ENCODE data around the gene BAMBI.

The BAMBI gene

DNA sequence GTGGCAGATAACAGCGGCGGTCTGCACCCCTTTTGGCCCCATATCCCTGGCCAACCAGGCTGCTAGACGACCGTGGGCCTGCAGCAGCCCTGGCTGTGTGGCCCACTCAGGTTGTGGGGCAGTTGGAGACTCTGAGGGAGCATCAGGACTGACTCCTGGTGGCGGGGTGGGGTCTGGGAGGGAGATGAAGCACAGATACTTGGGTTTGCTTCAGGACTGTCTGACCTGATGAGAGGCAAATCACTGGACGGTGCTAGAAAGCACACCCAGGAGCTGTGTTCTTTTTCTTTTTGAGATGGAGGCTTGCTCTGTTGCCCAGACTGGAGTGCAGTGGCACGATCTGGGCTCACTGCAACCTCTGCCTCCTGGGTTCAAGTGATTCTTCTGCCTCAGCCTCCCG is 28.2 kb downstream of the BAMBI start:
- no peak for DNase-seq (ENCODE audit: low read depth)

DNA sequence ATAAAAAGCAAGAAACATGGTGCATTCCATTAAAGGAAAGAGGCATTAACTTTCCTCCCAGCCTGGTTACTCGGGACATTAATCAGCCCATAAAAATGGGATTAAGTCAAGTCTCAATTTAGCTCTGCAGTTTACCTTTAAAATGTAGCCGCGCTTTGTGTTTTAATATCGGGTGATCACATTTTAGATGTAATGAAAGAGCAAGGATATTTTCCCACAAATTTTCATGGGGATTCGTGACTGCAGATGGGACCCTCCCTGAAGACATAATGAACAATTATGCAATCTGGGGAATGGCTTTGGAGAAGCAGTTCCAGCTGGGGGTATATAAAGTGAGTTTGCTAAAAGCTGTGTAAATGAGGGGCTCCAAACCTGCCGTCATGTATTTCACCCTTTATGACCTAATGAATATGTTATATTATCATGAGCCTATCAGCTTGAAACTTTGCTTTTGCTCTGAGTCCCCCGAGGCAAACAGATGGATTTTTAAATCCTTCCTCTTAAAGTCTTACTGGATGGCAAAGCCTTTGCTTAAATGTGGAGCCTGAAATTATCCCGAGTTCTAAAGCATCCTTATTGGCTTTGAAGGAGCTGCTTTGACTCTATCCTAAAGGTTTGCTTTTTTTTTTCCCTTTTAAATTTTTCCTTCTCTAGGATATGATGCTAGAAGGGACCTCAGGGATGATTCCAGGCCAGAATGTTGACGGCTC is 31.8 kb downstream of the BAMBI start:
- no peak for DNase-seq (ENCODE audit: low read depth)

DNA sequence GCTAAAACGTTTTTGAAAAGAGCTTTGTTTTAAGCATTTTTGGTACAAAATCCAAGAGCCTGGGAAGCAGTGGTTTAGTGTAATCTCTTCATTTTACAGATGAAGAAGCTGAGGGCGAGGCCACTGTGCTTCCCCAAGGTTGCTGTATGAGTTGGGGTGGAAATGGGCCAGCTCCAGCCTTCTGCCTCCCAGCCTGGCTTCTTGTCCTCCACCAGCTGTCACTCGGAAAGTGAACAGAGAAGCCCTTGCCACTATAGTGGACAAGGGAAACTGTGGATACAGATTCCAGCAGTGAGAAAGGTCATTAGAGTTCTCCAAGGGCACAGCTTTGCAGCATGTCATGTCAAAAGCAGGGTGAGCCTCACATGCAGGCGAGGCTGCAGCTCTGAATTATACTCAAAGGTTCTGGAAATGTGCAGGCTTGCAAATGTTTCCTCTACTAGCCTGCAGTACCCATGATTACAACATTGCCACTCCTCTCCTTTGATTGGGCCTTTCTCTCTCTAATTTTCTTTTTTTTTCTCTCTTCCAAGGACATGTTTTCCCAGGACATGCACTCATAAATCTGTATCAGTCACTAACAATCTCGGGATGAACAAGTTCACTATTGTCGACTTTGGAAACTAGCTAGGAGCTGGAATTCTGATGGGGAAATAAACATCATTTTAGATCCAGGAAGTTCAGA is 33.0 kb downstream of the BAMBI start:
- no peak for DNase-seq (ENCODE audit: low read depth)

DNA sequence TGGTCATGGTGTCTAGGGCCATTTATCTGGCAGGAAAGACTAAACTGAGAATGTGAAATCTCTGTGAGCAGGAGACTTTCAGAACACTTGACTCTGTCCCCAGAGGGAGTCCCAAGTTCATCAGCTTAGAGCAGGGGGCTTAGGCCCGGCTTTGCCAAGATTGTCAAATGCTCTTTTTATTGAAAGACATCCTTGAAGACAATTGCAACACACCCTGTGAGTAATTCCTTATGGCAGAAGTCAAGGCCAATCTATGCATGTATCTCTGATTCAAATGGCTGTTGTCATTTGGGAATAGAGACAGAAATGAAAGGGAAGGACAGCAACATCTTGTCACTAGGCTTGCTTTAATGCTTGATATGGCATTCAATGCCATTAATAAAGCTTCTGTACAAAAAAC is 33.7 kb downstream of the BAMBI start:
- DNase-seq (ENCODE audit: low read depth), result no peak

DNA sequence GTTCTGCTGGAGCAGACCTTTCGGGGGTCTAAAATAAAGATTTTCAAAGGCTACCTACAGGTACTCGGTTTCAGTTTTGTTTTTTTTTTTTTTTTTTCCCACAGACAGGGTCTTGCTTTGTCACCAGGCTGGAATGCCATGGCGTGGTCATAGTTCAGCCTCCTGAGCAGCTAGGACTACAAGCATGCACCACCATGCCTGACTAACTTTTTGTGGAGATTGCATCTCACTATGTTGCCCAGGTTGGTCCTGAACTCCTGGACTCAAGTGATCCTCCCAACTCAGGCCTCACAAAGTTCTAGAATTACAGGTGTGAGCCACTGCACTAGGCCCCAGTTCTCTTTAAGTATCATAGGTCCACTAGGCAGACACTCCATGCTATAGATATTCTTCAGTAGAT is 34.5 kb downstream of the BAMBI start:
- DNase-seq (ENCODE audit: low read depth), result no peak

DNA sequence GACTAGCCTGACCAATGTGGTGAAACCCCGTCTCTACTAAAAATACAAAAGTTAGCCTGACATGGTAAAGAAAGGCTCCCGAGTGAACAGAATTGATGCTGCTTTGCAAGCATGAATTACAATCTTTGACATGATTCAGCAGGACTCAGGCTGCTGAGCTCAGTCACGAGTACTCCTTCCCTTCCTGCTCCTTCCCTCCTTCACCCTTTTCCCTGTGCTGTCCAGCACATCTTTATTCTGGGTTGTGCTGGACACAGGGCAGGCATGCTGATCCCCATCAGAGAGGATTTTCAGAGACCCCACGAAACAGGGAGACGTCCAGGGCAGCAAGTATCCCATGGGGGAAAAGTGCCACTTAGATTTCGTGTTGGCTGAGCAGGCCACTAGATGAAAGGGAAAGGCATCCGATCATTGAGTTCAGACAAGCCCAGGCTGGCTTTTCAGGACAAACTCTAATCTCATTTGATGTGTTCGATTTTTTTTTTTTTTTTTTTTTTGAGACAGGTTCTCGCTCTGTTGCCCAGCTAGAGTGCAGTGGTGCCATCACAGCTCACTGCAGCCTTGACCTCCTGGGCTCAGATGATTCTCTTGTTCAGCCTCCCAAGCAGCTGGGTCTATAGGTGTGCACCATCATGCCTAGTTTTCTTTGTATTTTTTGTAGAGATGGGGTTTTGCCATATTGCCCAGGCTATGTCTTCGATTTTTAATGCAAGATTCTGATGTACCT is 36.5 kb downstream of the BAMBI start:
- DNase-seq (ENCODE audit: low read depth), result no peak

DNA sequence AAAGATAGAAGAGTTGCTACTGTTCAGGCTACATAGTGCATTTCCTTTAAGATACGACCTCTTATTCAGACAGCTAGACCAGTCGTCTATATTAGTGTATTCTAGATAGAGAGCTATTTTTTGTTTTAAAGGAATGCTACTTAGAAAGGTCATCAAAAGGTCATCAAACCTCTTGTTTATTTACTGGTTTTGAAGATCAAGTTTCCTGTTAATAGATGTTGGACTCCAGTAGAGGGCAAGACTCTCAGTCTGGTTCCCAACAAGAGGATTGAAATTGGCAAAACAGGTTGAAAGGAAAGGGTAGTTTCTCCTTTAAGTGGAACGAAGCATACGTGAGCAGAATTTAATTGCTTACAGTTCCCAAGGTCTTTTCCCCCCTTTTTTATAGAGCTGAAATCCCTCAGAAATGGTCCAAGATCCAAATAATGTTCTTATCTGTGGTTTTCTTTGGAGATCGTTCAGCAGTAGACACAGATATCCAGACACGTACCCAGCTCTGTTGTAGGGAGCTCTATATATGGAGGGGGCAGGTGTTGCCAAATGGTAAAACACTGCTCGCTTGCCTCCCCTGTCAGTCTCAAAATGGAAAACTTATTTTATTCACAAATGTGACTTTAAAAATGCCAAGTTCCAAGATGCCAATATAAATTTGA is 37.2 kb downstream of the BAMBI start:
- no peak for DNase-seq (ENCODE audit: low read depth)

DNA sequence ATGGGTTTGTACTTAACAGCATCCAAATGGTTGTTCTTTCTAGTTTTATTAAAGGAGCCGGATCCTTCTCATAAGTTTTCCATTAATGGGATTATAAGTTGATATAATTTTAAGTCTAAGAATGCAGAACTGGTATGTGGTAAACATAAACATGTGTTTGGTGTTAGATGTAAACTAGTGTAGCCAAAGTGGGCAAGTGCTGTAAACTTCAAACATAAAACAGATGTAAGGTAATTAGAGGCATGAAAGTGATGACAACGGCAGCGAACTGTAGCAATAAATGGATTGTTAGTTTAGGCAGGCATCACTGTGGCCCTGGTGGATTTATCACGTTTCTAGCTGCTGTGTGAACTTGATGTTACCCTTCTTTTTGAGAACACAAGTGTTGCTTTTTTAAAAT is 37.9 kb downstream of the BAMBI start:
- no peak for DNase-seq (ENCODE audit: low read depth)

DNA sequence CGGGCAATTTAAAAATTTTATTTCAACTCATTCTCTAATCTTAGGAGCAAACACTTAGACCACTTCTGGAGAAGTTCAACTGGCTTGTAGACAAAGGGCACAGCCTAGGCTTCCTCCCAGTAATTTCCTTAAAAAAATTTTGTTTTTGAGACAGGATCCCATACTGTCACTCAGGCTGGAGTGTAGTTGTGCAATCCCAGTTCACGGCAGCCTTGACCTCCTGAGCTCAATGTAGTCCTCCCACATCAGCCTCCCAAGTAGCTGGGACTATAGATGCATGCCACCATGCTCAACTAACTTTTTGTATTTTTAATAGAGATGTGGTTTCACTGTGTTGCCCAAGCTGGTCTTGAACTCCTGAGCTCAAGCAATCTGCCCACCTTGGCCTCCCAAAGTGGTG is 38.4 kb downstream of the BAMBI start:
- DNase-seq (ENCODE audit: low read depth), result no peak

DNA sequence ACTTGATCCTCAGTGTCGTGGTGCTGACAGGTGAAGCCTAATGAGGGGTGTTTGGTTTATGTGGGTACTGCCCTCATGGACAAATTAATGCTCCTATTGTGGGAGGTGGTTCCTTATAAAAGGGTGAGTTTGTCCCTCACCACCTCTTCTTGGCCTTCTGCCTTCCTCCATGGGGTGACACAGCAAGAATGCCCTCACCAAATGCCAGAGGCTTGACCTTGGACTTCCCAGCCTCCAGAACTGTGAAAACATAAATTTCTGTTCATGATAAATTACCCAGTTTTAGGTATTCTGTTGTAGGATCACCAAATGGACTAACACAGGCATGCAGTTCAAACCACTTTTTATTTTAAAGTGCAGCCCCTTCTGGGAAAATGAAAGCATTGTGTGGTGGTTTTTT is 39.4 kb downstream of the BAMBI start:
- DNase-seq (ENCODE audit: low read depth), result no peak

DNA sequence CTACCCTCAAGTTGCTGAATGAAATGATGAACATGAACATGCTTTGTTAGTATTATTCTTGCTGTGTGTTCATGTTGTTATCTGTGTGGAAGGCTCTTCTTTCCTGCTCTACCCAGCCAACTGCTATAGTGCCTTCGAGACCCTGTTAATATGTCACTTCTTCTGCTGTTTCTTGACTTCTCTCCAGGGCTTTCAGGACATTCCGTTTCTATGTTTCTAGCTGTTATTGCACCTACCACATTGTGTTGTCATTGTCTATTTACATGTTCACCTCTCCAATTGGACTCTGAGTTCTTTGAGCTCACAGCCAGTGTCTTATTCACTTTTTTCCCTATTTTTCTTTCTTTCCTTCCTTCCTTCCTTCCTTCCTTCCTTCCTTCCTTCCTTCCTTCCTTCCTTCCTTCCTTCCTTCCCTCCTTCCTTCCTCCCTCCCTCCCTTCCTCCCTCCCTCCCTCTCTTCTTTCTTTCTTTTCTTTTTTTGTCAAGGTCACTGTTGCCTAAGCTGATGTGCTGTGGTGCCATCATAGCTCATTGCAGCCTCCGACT is 40.4 kb downstream of the BAMBI start:
- DNase-seq (ENCODE audit: low read depth), result no peak

DNA sequence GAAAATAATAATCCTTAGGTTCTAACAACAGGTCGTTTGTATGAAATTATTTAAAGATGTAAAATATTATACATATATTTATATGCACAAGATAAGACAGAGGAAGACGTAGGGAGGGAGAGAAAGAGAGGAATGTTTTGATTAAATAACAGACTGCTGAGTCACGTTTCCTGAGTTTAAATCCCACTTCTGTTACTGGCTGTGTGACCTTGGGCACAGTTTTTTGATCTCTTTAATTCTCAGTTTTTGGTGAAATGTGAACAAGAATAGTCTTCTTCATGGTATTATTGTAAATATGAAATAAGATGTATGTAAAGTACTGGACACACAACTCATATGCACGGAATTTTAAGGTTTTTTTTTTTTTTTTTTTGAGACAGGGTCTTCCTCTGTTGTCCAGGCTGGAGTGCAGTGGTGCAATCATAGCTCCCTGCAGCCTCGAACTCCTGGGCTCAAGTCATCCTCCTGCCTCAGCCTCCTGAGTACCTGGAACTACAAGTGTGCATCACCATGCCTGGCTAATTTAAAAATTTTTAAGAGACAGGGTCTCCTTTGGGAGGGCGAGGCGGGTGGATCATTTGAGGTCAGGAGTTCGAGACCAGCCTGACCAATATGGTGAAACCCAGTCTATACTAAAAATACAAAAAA is 42.6 kb downstream of the BAMBI start:
- DNase-seq (ENCODE audit: low read depth), result no peak

DNA sequence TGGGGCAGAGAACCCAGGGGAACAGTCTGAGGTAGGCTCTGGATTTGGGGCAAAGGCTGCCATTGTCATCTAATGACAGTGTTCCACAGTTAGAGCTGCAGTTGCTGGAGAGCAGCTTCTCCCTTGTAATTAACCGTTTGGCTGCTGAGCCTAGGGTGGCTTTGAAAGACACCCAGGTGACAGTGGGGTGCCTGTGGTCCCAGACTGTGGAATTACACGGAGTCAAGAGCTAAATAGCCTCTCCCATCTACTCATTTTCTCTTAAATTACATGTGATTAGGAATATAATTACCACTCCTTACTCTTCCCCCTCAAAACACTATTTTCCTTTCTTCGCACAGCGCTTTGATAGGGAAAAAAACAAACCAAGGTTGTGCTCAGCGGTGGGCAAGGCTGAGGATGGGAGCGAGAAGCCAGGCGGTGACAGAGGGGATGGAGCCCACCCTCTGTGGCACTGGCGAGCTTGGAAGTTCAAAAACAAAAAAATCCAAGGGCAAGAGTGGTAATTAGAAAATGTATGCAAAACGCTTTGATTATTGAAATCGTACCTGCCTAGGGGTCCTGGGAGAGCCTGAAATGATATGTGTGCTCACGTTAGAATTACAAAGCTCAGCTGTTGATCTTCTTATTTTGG is 44.1 kb downstream of the BAMBI start:
- no peak for DNase-seq (ENCODE audit: low read depth)

DNA sequence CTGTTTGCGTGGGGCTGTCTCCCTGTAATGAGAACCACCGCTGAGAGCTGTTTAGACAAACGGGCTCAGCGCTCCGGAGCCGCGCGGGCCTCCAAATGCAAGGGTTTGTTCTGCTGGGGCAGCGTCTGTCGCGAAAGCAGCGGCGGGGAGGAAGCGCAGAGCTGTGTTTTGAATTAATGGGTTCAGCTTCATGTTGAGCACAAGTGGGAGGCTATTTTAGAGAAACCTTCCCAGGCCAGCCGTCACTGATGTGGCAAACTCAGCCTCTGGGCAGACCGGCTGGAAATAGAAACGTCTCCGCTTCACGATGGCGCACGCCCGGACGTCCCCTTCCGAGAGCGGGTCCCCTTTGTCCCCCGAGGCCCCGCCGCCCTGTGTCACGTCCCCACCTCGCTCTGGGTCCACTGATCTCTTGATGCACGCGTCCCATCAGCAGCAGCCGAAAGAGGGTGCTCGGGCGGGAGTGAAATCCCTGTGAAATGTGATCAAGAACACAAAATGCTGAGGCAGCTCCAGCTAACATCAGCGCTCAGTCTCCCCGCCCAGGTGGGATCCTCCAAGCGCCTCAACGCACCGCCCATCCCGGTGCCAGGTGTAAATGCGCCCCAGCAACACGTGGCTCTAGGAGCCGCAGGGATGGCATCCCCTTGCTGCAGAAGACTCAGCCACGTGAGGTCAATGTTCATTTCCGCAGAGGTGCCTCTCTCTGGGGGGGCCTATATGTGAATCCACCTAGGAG is 44.9 kb downstream of the BAMBI start:
- DNase-seq (ENCODE audit: low read depth), result no peak

DNA sequence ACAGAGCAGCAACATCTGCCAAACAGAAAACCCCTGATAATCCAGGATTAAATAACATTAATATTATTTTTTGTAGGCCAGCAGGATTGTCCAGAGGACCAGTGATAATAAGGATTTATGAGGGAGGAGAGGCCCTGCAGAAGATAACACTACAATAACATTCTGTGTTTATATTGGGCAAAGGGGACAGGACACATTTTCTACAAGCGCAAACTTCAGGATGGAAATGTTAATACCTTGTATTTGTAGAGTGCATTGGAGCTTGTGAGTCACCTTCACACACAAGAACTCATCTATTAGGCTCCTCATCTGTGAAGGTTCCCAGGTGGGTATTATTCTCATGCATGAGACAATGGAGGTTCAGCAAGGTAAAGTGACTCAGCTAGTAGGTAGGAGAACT is 51.0 kb downstream of the BAMBI start:
- no peak for DNase-seq (ENCODE audit: low read depth)

DNA sequence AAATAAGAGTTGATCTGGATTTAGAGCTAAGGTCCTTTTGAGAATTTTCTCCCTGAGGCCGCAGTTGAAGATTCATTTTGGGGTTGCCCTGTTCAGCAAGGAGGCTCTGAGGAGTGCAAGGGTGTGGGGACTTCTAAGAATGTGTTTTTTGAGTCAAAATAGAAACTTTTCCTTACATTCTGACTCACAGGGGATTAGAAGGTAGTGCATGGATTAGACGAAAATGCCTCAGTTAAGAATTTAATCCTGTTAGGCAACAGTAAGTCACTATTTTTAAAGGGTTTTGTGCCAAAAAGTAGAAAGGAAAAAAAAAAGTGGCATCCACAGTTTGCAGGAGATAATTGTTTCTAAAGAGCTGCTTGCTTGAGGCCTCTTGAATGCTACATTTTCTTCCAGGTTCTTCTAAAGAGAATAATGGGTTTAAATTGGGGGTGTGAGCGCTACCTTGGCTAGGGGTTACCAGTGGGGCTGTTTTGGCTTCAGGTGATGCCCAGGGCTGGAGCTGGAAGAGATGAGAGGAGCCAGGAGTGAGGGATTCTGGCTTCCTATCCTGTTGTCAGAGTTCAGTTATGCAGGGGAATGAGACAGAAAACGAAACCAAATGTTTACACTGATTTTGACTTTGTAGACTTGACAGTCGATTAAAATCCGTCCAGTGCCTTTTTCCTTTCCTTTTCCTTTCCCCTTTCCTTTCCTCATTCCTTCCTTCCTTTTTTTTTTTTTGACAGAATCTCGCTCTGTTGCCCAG is 52.9 kb downstream of the BAMBI start:
- DNase-seq (ENCODE audit: low read depth), result no peak

DNA sequence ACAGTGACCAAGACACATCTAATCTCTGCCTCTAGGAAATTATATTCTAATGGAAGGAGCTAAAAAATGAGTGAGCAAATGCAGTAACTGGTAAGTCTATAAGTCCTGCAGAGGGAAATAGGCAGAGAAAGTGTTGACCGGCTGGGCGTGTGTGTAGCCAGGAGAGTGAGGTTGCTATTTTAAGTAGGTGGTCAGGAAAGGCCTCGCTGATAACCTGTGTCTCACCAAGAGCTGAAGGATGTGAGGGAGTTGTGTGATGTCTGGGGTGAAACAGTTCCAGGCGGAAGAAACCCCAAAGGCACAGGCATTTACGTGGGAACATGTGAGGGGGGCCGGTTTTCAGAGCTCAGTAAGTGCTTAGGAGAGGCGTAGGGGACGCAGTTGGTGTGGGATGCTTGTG is 54.8 kb downstream of the BAMBI start:
- DNase-seq (ENCODE audit: low read depth), result no peak

Data from stimulated activated CD8-positive, alpha-beta memory T cell treated with anti-CD3 and anti-CD28 coated beads, Interleukin-12 subunit alpha, Interleukin-12 subunit beta, amount 100 ng/mL, for 1 hour (primary cell).